ENCODE data around the gene SMIM28. TPM values are rescaled to one million over a fixed set of nuclear protein-coding genes. Genes with fewer than 3 reads are reported as not detected.

SMIM28 gene
- total and polyA plus RNA-seq, 2 of the 4 experiments (the other 2 are of a cell fraction) = not detected

DNA sequence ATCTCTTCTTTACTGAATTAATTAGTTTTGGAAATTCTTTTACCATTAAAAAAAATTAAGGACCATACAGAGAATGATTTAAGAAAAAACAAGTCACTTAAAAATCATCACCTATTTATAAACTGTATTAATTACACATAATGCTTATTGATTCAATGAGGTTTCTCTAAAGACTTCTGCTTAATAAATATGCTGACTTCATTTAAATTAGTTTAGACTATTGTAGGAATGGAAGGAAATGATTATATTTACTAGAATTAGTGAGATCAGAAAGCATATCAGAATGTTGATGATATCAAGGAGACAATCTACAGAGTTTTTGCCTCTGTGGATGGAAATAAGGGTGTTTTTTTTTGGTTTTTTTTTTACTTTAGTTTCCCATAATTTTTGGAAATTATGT, 34.6 kb upstream of the SMIM28 start:
- Histone ChIP-seq H3K4me3 (ENCODE audit: insufficient read depth, low read depth, low read length) (no peak overlapping the region), H4K5ac (ENCODE audit: low read depth, low read length) (no peak overlapping the region), H2BK5ac (ENCODE audit: low read depth, low read length, poor library complexity, severe bottlenecking) (no peak overlapping the region), H3K27me3 (ENCODE audit: control insufficient read depth, insufficient read depth, low read length) (peaks cover 16% of the 10 kb centered on the region), H3K4ac (ENCODE audit: low read depth, low read length) (no peak overlapping the region), H4K91ac (ENCODE audit: insufficient read depth, low read depth, low read length) (no peak overlapping the region), H4K20me1 (ENCODE audit: insufficient read depth, low read length) (no peaks in the 10 kb centered on the region), H3K27ac (ENCODE audit: insufficient read depth, low read length) (no peak overlapping the region), H2AK5ac (ENCODE audit: low read depth, low read length) (no peak overlapping the region), H3K4me2 (ENCODE audit: low read depth, low read length) (no peak overlapping the region), H2AK9ac (replicated peaks; ENCODE audit: low read depth, low read length, poor library complexity) (no peak overlapping the region), H3K14ac (replicated peaks; ENCODE audit: low read depth, low read length) (no peak overlapping the region), H3K9ac (ENCODE audit: low read depth, low read length) (no peak overlapping the region), H3K4me1 (ENCODE audit: control insufficient read depth, insufficient read depth, low read length) (no peaks in the 10 kb centered on the region), H2AFZ (replicated peaks; ENCODE audit: low read length, poor library complexity) (no peak overlapping the region), H3K36me3 (ENCODE audit: control insufficient read depth, insufficient read depth, low read length) (no peaks in the 10 kb centered on the region), H3K18ac (ENCODE audit: low read depth, low read length) (no peak overlapping the region), H3K79me1 (ENCODE audit: low read depth in 1 of 2, low read length in 2 of 2) (no peaks in the 10 kb centered on the region), H3K9me1 (ENCODE audit: insufficient read depth, low read length) (no peaks in the 10 kb centered on the region), H2BK120ac (ENCODE audit: low read depth, low read length) (no peak overlapping the region), H3K23ac (ENCODE audit: low read depth, low read length) (no peak overlapping the region), H2BK15ac (ENCODE audit: low read depth, low read length) (no peak overlapping the region), H2BK20ac (ENCODE audit: low read depth, low read length) (no peak overlapping the region), H3K56ac (ENCODE audit: extremely low read depth, insufficient read depth, low read length) (no peak overlapping the region), H3K9me3 (ENCODE audit: control insufficient read depth, insufficient read depth, low read length) (no peaks in the 10 kb centered on the region), H4K8ac (ENCODE audit: low read depth in 2 of 2, low read length in 2 of 2) (no peak overlapping the region)
- TF ChIP-seq NFE2L2 (IDR thresholded peaks at IDR 0.05; ENCODE audit: low read depth, low read length) (no peak), RCOR1 (IDR thresholded peaks at IDR 0.05; ENCODE audit: insufficient replicate concordance, low read length) (no peak), MAZ (IDR thresholded peaks at IDR 0.05; ENCODE audit: borderline replicate concordance, low read depth, low read length) (no peak), RFX5 (IDR thresholded peaks at IDR 0.05; ENCODE audit: low read depth, low read length) (no peak), CEBPB (IDR thresholded peaks at IDR 0.05; ENCODE audit: low read depth, low read length) (no peak), CHD1 (IDR thresholded peaks at IDR 0.05; ENCODE audit: low read depth, low read length) (no peak), MXI1 (IDR thresholded peaks at IDR 0.05; ENCODE audit: borderline replicate concordance, low read depth, low read length) (no peak), POLR2A (IDR thresholded peaks at IDR 0.05; ENCODE audit: low read depth, low read length) (no peak), RAD21 (IDR thresholded peaks at IDR 0.05; ENCODE audit: low read length) (no peak)
- TF ChIP-seq, protein P1, sequence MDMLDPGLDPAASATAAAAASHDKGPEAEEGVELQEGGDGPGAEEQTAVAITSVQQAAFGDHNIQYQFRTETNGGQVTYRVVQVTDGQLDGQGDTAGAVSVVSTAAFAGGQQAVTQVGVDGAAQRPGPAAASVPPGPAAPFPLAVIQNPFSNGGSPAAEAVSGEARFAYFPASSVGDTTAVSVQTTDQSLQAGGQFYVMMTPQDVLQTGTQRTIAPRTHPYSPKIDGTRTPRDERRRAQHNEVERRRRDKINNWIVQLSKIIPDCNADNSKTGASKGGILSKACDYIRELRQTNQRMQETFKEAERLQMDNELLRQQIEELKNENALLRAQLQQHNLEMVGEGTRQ (IDR thresholded peaks at IDR 0.05; ENCODE audit: low read depth, low read length) = no peak
- no peak for DNase-seq
- BruUV-seq (replicated peaks) = no TSS peak
- in situ Hi-C loops (cut with MboI; ENCODE audit: low sequenced_read_pairs) = no loop called here
- dilution Hi-C loops (cut with HindIII; ENCODE audit: low sequenced_read_pairs, unreplicated experiment) = no loop called here
- ChIA-PET POLR2A (ENCODE audit: unreplicated experiment) (no interaction called here), CTCF (no interaction called here)
- intact Hi-C loops (cut with micrococcal nuclease) = loop anchor here (5.0 kb wide), 1 partner anchor 101 kb away; no protein-coding TSS in a partner anchor
- ATAC-seq (ENCODE audit: low read depth) = no peak
